GM13977 (cell line): Measurements from ENCODE around the gene HOXA13.

Source experiments
- DNase-seq: peaks from one replicate; pipeline ENCODE4 v3.0.0; 2012; ENCODE audit warnings: low spot score
- CTCF ChIP-seq: IDR thresholded peaks from 2 replicates; pipeline ENCODE4 v1.5.1; 2012; ENCODE audit warnings: mild to moderate bottlenecking, control low read depth; ENCODE audit not compliant: insufficient read depth; ENCODE audit errors: extremely low read depth, missing control alignments
- in situ Hi-C: fragments of 300-500 bp; cut with MboI; formaldehyde crosslinking; loops from one replicate; pipeline ENCODE4 v1.12.0; 2022; ENCODE audit warnings: low sequenced_read_pairs, low pct_unique_long_range_greater_than_20kb, mixed read lengths, inconsistent platforms; ENCODE audit not compliant: unreplicated experiment

The HOXA13 gene

GRCh38 chr7:27220440-27220955 is 20.6 kb upstream of the HOXA13 start:
- no peak for DNase-seq
- in situ Hi-C loops = no loop called here
- no peak for TF ChIP-seq CTCF

- no peak for DNase-seq
- in situ Hi-C loops = no loop called here
- no peak for TF ChIP-seq CTCF
Observed at GRCh38 chr7:27219821-27220220, 19.9 kb upstream of the HOXA13 start.

- no peak for DNase-seq
- no peak for TF ChIP-seq CTCF
- in situ Hi-C loops = no loop called here
Observed at GRCh38 chr7:27217951-27218350, 18.1 kb upstream of the HOXA13 start.

- TF ChIP-seq CTCF = no peak
- in situ Hi-C loops = no loop called here
- no peak for DNase-seq
Observed at GRCh38 chr7:27215356-27215755, 15.5 kb upstream of the HOXA13 start.

GRCh38 chr7:27214239-27214950 is 14.5 kb upstream of the HOXA13 start:
- no peak for DNase-seq
- in situ Hi-C loops = no loop called here
- no peak for TF ChIP-seq CTCF

- in situ Hi-C loops = no loop called here
- TF ChIP-seq CTCF = no peak
- DNase-seq = no peak
Observed at GRCh38 chr7:27213433-27214238, 13.7 kb upstream of the HOXA13 start.
